ENCODE data around the gene MAP7D1. TPM values are rescaled to one million over a fixed set of nuclear protein-coding genes. Genes with fewer than 3 reads are reported as not detected.
A peak's percentile ranks its signal among the peaks of the same experiment; 100 is the strongest.

Gene MAP7D1
- total RNA-seq, 3 donors from 2014 or later: 67.4 to 78.0 (median 68.6) TPM

DNA sequence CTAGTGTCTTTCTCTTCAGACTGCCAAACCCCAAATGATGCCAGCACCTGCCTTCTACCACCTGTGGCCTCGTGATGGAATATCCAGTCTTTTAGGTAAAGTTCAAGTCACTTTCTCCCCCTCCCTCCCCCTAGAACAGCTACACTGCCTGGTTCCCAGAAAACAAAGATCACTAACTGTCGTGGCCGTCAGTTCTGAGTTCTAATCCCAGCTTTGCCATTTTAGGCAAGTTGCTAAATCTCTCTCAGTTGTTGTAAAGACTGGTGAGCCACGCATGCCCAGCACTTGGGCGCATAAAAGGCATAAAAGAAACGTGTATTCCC is 6.0 kb upstream of the MAP7D1 start:
- no peaks in the 10 kb centered on the region for H3K27me3 ChIP-seq
- no peak for DNase-seq (ENCODE audit: low spot score in 2 of 2)
- H3K36me3 ChIP-seq: no peaks in the 10 kb centered on the region
- peaks cover 11 to 30% of the 10 kb centered on the region in 2 donors for H3K4me1 ChIP-seq
- peak overlapping the region; percentile 94 to 98 for H3K27ac ChIP-seq
- H3K9me3 ChIP-seq: no peaks in the 10 kb centered on the region
- H3K4me3 ChIP-seq: peak overlapping the region in 2 of 3 donors; percentile 87 to 88
- TF ChIP-seq, protein P1, sequence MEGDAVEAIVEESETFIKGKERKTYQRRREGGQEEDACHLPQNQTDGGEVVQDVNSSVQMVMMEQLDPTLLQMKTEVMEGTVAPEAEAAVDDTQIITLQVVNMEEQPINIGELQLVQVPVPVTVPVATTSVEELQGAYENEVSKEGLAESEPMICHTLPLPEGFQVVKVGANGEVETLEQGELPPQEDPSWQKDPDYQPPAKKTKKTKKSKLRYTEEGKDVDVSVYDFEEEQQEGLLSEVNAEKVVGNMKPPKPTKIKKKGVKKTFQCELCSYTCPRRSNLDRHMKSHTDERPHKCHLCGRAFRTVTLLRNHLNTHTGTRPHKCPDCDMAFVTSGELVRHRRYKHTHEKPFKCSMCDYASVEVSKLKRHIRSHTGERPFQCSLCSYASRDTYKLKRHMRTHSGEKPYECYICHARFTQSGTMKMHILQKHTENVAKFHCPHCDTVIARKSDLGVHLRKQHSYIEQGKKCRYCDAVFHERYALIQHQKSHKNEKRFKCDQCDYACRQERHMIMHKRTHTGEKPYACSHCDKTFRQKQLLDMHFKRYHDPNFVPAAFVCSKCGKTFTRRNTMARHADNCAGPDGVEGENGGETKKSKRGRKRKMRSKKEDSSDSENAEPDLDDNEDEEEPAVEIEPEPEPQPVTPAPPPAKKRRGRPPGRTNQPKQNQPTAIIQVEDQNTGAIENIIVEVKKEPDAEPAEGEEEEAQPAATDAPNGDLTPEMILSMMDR (IDR thresholded peaks at IDR 0.05): no peak
- intact Hi-C loops (cut with DNase I; ENCODE audit: low total_unique reads): no loop called here

DNA sequence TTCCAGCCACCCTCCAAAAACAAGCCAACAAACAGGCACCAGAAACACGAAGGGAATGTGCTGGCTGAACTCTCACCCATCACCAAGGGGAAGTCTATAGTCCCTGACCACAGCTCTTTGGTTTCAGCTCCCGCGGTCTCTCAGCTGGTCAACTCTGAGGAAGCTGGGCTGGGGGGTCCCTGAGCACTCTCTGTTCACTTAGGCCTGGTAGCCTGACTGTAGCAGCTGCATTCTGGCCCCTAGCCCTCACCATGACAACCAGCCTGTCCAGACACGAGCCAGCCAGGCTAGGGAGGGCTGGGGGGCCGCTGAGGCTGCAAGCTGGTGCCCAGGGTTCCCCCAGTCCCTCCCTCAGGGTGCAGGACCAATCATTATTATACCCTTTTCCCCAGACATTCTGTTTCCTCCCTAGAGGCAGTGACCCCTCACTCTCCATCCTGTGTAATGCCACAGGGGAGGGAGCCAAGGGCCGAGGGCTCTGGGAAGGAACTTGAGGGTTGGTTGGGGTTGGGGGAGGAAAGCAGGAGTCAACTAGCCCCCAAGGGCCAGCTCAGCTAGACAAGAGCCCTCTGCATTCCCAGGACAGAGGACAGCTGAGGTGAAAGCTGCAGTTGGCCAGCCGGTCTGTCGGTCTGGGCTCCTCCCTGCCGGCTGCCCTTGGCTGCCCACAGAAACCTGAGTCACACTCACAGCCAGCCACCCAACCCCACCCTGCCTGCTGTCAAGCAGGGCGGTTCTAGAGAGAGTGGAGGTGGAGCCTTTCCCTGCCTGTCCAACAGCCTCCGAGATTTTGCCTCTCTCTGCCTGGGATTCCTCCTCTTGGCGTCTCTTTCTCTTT is 5.4 kb upstream of the MAP7D1 start:
- no peaks in the 10 kb centered on the region for H3K9me3 ChIP-seq
- H3K27me3 ChIP-seq: no peaks in the 10 kb centered on the region
- TF ChIP-seq POLR2A (IDR thresholded peaks at IDR 0.05): no peak
- TF ChIP-seq, protein P1 (IDR thresholded peaks at IDR 0.05): no peak
- TF ChIP-seq POLR2AphosphoS5 (IDR thresholded peaks at IDR 0.05): peak; percentile 48 to 71 (median 69)
- no peaks in the 10 kb centered on the region for H3K36me3 ChIP-seq
- H3K27ac ChIP-seq: peak overlapping the region; percentile 94 to 98
- peak overlapping the region in 2 of 3 donors; percentile 6 to 87 for H3K4me3 ChIP-seq
- H3K4me1 ChIP-seq: peaks cover 11 to 33% of the 10 kb centered on the region in 2 donors
- intact Hi-C loops (cut with DNase I; ENCODE audit: low total_unique reads): no loop called here
- peak; percentile 93 to 96 for DNase-seq (ENCODE audit: low spot score in 2 of 2)

DNA sequence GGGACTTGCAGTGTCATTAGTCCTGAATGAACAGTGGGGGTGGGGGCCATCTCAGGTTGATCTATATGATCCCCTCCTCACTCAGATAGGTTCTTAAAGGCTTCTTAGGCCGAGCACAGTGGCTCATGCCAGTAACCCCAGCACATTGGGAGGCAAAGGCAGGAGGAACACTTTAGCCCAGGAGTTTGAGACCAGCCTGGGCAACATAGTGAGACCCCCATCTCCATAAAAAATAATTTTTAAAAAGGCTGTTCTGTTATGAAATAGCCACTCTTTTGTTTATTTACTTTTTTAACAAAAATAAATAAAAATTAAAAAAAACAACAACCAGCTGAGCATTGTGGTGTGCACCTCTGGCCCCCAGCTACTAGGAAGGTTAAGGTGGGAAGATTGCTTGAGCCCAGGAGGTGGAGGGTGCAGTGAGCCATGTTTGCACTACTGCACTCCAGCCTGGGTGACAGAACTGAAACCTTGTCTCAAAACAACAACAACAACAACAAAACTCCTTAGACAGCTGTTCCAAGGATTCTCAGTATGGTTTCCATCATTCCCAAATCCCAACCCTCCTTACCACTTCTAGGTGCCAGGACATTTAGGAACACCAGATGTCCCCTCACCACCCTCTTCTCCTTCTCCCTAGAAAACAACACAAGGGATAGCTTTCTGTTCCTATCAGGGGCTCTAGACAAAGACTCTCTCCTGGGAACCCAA is 4.7 kb upstream of the MAP7D1 start:
- intact Hi-C loops (cut with DNase I; ENCODE audit: low total_unique reads): no loop called here
- TF ChIP-seq POLR2AphosphoS5 (IDR thresholded peaks at IDR 0.05) (no peak), POLR2A (IDR thresholded peaks at IDR 0.05) (no peak)
- TF ChIP-seq, protein P1 (IDR thresholded peaks at IDR 0.05): no peak
- H3K4me1 ChIP-seq: peaks cover 11 to 33% of the 10 kb centered on the region in 2 donors
- no peak for DNase-seq (ENCODE audit: low spot score in 2 of 2)
- no peaks in the 10 kb centered on the region for H3K36me3 ChIP-seq
- H3K27me3 ChIP-seq: no peaks in the 10 kb centered on the region
- H3K9me3 ChIP-seq: no peaks in the 10 kb centered on the region
- no peak overlapping the region for H3K4me3 ChIP-seq
- peak overlapping the region; percentile 94 to 98 for H3K27ac ChIP-seq

DNA sequence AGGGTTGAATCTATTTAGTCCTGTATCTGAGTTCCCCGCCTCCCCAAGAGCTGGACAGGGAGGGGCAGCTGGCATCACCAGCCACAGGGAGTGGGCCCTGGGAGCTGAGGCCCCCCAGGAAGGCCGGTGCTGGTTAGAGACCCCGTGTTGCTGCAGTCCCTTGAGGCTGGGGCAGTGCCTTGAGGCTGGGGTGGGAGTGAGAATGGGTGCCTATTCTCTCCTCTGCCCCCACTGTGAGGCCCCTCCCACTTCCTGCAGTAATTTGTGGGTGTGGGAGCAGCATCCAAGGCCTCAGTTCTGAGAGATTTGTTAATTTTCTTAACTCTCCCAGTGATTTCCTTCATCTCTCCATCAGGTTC is 4.1 kb upstream of the MAP7D1 start:
- no peaks in the 10 kb centered on the region for H3K27me3 ChIP-seq
- H3K27ac ChIP-seq: peak overlapping the region; percentile 94 to 98
- no peak for DNase-seq (ENCODE audit: low spot score in 2 of 2)
- TF ChIP-seq POLR2AphosphoS5 (IDR thresholded peaks at IDR 0.05): no peak
- no peak for TF ChIP-seq POLR2A (IDR thresholded peaks at IDR 0.05)
- TF ChIP-seq, protein P1 (IDR thresholded peaks at IDR 0.05): no peak
- H3K4me3 ChIP-seq: no peak overlapping the region
- intact Hi-C loops (cut with DNase I; ENCODE audit: low total_unique reads): no loop called here
- H3K9me3 ChIP-seq: no peaks in the 10 kb centered on the region
- H3K4me1 ChIP-seq: peaks cover 11 to 33% of the 10 kb centered on the region in 2 donors
- H3K36me3 ChIP-seq: no peaks in the 10 kb centered on the region

DNA sequence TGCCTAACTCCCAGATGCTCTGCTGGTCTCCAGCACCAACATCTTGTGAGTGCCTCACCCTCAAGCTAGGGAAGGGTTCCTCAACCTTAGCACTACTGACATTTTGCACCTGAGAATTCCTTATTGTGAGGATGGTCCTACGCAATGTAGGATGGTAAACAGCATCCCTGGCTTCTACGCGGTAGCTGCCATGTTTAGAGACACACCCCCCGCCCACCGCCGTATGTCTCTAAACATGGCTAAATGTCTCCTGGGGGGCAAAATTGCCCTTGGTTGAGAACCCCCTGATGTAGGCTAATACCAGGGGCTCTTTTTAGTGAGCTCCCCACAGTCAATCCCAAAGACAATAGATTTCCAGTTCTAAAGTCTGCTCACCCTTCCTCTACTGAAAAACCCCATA is 2.5 kb upstream of the MAP7D1 start:
- TF ChIP-seq POLR2AphosphoS5 (IDR thresholded peaks at IDR 0.05) (no peak), POLR2A (IDR thresholded peaks at IDR 0.05) (no peak)
- TF ChIP-seq, protein P1 (IDR thresholded peaks at IDR 0.05): no peak
- peak overlapping the region; percentile 6 to 42 for H3K27ac ChIP-seq
- no peak for DNase-seq (ENCODE audit: low spot score in 2 of 2)
- intact Hi-C loops (cut with DNase I; ENCODE audit: low total_unique reads): no loop called here
- H3K9me3 ChIP-seq: no peaks in the 10 kb centered on the region
- no peaks in the 10 kb centered on the region for H3K27me3 ChIP-seq
- H3K4me3 ChIP-seq: no peak overlapping the region
- H3K36me3 ChIP-seq: no peaks in the 10 kb centered on the region
- H3K4me1 ChIP-seq: peaks cover 17 to 39% of the 10 kb centered on the region in 2 donors
